ENCODE results near the gene MAT1A.

DNA sequence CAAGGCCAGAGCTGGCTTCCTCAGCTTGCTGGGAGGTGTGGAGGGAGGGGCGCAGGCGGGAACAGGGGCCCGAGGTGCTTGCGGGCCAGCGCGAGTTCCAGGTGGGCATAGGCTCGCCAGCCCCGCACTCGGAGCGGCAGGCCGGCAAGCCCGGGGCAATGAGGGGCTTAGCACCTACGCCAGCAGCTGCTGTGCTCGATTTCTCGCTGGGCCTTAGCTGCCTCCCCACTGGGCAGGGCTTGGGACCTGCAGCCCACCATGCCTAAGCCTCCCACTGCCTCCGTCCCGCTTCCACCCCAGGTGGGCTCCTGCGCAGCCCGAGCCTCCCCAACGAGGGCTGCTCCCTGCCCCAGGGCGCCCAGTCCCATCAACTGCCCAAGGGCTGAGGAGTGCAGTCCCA lies 25.9 kb upstream of the MAT1A start:
- TF ChIP-seq EZH2 (IDR thresholded peaks at IDR 0.05; ENCODE audit: insufficient read depth, poor library complexity, severe bottlenecking) (no peak), EZH2phosphoT487 (IDR thresholded peaks at IDR 0.05; ENCODE audit: insufficient read depth, low read depth) (no peak)
